NCI-H2171 treated with DMSO at 0.1 percent for 48 hours (cell line): ENCODE measurements around the gene PDE7B.

Experiments used
- DNase-seq: peaks from one replicate; lab custom pipeline; 2025; lab: John Stamatoyannopoulos, UW

The PDE7B gene

GRCh38 chr6:135851442-135852271 is at the start of gene PDE7B:
PDE7B (plus strand) TSS chr6:135851701.
- peak; percentile 1 for DNase-seq

DNA sequence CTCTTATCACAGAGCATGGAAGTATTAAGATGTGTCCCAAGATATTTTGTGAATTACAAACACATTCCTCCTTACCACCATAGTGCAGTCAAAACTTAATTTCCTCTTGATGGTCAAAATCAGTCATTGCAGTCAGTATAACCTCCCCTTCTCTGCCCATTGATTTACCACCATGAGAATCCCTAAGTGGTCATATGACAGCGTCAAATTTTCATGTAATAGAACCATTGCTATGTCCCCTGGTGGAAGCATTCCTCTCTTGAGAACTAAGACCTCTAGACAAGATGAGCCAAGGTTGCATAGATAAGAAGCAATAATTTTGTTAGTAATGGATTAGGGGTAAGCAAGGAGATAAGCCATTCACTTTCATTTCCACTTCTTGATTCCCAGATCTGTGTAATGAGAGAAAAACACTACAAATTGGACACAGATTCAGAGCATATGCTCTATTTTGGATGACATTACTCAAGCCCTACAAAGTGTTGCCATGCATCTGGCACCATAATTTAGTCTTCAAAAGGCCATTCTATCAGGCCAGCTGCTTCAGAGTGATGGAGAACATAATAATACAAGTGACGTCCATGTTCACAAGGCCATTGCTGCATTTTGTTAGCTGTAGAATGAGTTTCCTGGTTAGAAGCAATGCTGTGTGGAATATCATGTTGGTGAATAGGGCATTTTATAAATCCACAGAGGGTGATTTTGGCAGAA is 49.6 kb upstream of the PDE7B start:
- no peak for DNase-seq

- DNase-seq = no peak
These were observed 41.0 kb upstream of the PDE7B start for GRCh38 chr6:135810486-135810885.

DNA sequence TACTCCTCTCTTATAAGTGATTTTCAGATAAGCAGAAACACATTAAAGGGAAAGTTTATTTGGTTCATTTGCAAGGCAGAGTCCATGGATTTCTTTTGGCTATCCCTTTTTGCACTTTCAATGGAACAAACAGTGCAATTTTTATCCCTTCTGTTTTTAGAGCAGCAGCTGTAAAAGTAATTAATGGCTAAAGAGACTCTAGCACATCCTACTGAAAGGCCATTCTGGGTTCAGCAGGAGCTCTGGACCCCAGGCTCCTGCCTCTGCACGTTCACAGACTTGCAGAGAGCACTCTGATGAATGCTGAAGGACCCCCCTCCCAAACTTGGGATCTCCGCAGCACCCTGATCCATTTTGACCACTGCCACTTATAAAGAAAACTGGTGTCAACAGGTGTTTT is 40.3 kb upstream of the PDE7B start:
- DNase-seq = no peak

- DNase-seq = no peak
These were observed 39.6 kb upstream of the PDE7B start for GRCh38 chr6:135811644-135812526.

DNA sequence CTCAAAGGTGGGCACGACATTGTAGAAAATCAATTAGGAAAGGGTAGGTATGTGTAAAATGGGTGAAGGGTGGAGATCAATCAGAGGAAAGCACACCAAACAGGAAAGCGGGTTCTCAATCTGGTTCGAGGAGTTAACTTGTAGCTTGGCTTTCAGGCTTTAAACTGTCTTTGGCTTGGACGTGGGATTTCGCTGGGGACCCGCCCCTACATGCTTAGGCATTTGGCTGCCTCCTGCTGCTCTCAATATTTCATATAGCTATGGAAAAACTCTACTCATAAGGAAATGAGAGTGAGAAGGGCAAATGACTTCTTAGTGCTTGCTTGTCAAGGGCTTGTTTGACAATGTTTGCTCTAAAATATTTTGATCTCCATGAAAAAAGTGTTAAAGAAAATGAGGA is 38.1 kb upstream of the PDE7B start:
- no peak for DNase-seq

DNA sequence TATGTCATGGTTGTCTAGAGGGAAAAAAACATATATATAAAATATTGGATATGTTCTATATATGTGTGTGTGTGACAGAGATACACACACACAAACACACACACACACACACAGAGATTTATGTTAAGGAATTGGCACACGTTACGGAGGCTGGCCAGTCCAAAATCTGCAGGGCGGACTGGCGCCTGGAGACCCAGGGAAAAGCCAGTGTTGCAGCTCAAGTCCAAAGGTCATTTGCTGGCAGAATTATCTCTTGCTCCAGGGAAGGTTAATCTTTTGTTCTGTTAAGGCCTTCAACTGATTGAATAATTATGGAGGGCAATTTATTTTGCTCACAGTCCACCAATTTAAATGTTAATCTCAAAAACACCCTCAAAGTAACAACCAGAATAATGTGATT is 37.5 kb upstream of the PDE7B start:
- no peak for DNase-seq

DNA sequence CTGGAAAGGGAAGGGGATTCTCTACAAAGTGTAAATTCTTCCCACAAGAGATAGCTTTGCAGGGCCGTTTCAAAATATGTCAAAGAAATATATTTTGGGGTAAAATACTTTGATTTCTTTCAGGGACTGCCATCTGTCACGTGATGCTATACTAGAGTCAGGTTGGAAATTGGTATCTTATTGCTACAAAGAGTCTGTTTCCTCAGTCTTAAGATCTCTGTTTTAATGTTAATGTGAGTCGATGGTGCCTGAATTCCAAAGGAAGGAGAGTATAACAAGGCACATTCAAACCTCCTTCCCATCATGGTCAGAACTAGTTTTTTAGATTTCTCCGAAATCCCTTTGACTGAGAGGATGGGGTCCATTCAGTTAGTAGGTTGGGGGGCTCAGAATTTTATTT is 36.3 kb upstream of the PDE7B start:
- DNase-seq = no peak

GRCh38 chr6:135817035-135817434 is 34.5 kb upstream of the PDE7B start:
- no peak for DNase-seq

GRCh38 chr6:135819665-135820064 is 31.8 kb upstream of the PDE7B start:
- no peak for DNase-seq

GRCh38 chr6:135820340-135820739 is 31.2 kb upstream of the PDE7B start:
- DNase-seq = no peak

DNA sequence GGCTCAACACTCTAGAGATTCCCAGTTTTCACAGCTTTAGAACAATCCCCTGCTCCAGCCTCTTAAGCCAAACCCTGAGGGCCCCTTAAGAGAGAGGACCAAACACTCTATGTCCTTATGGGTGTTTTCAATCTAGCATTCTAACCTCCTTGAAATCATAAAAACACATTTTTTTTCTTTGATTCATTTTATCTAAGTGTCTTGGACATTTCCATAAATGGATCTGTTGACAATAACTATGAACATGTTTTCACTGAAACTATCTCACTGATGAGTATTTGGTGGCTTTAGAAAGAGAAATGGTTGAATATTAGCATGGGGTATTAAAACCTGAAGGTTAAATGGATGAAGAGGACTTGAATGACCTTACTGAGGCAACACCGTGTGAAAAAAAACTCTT is 27.6 kb upstream of the PDE7B start:
- DNase-seq = no peak

DNA sequence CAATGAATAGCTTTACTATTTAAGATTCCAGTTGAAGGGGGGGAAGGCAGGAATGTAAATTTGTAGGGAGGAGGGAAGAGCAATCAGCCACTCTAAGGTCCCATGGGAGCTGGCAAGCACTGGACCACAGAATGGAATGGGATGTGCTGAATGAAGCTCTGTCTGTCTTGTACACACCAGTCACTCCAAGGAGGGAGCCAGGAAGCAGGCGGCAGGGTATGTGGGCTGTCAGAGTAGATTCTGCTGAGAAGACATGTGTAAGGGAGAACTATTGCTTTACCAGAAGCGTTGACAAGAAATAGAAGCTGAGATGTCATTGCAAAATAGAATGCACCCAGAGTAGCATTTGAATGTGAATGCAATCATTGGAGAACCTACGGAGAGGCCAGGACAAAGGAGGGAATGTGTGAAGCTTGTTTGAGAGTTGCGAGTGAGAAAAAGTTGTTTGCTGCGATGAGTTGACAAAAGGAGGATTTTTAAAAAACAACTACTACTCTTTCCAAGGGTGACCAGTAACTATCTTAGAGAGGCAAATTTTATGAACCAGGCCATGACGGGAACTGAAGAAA is 25.2 kb upstream of the PDE7B start:
- DNase-seq = no peak

GRCh38 chr6:135828021-135828420 is 23.5 kb upstream of the PDE7B start:
- no peak for DNase-seq

DNA sequence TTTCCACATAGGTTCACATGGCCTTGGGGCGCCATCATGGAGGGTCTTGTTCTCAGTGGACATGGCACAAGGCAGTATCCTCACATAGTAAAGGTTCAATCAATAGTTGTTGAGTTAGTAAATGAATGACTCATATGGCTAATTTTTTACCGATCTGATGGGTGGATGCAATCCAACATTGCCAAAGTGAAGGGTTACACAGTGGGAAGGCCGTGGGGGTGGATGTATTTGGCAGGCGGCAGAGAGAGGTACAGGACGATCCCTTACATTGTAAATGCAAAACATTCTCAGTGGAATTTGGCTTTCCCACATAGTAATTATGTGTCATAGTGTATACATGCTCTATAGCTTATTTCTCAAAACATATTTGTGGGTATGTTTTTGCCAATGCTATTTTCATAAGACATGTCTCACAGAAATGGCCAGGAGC is 21.0 kb upstream of the PDE7B start:
- no peak for DNase-seq

GRCh38 chr6:135831016-135831415 is 20.5 kb upstream of the PDE7B start:
- DNase-seq = no peak

DNA sequence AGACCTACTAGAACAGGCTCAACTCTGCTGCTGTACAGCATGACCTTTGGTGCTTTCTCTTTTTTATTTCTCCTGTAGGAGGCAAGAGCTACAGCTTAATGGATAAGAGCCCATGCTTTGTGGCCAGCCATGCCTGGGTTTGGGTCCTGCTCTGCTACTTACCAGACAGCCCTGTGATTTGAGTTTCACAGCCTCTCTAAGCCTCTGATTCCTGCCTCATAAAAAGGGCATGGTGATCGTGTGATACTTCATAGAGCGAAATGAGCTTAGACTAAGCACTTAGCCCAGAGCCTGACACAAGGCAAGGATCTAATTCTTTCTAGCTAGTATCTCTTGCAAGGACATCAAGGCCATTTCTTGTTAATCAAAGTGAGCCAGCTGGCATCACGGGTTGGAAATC is 19.3 kb upstream of the PDE7B start:
- DNase-seq = no peak

DNA sequence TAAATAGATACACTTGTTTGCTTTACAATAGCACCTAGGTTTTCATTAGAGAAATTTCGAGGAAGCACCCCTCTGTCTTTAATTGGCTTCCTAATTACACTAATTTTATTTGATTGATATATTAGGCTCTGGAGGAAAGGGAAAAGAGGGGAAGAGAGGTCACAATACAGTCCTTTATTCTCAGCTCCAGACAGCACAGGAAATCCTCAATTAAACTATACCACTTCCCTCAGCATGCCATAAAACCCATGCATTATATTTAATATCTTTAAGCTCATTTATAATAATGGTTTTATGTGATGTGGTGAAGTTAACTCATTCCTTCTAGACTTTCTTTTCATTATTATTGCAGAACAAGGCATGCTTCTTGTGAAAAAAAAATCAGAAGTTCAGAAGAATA is 17.7 kb upstream of the PDE7B start:
- DNase-seq = no peak

- no peak for DNase-seq
These were observed 13.6 kb upstream of the PDE7B start for GRCh38 chr6:135837735-135838449.

DNA sequence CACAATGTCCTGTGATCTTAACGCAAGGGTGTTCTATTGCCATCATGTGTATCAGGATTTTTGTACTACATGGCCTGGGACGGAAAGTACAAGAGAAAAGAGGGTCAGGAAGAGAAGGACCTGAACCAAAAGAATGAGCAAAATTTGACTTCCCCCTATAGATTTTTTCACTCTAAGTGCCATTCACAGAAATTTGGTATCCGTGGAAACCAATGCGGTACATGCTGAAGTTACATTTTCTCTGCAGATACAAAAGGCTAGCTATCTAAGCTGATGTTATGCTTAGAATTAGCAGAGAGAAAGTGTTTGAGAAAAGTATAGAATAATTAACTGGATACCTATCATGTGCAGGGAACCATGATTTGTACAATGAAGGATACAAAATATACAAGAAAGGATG is 12.4 kb upstream of the PDE7B start:
- no peak for DNase-seq

DNA sequence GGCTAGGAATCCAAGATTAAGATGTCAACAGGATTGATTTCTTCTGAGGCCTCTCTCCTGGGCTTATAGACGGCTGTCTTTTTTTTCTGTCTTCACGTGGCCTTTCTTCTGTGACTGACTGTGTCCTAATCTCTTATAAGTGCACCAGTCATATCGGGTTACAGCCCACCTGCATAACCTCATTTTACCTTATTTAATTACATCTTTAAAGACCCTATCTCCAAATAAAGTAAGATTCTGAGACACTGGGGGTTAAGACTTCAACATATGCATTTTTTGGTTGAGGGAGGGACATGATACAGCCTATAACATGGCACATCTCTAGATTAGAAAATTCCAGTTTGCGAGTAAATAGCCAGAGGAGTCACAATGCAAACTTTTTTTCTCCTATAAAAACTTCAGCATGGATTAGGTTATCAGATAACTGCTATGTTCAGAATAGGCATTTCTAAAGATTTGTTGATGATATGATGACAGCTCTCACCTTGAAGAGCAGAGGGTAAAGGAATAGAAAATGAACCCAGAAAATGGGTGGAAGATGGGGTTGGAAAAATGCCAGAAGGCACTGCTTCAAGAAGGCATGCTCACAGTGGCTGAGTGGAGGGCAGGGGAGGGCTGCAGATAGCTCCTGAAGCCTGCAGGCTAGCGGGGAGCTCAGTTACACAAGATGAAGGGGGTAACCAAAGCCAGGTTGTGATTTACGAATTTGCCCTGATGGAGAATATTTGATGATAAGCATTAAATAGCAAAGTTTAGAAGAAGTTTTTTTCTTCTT is 8.7 kb upstream of the PDE7B start:
- DNase-seq = peak; percentile 15
